CD4-positive, alpha-beta T cell treated with Interleukin-15 for 1 hour (primary cell): ENCODE results near the gene ICAM5.
"Not testable (repeated sequence)": the region's sequence is repeated elsewhere in the genome, so short reads cannot be mapped to it uniquely, and the experiment has no call there.

ENCODE experiments used
- DNase-seq: peaks from one replicate; pipeline ENCODE4 v3.0.0-alpha.2; 2020

ICAM5 gene

GRCh38 chr19:10289836-10290356 is at the start of gene ICAM5:
Gene ICAM5, plus strand, starts transcription at chr19:10289952. Its CDS starts 92 bp downstream, at chr19:10290044.
- DNase-seq: no peak

- DNase-seq: not testable (repeated sequence)
Measured at GRCh38 chr19:10241826-10242449, 47.8 kb upstream of the ICAM5 start.

GRCh38 chr19:10243606-10244005 is 46.1 kb upstream of the ICAM5 start:
- no peak for DNase-seq

GRCh38 chr19:10245189-10245939 is 44.4 kb upstream of the ICAM5 start:
- no peak for DNase-seq

GRCh38 chr19:10246511-10246910 is 43.2 kb upstream of the ICAM5 start:
- no peak for DNase-seq

- peak; percentile 98 for DNase-seq
Measured at GRCh38 chr19:10251792-10252694, 37.7 kb upstream of the ICAM5 start, which contains the start of gene MRPL4. Gene MRPL4, plus strand, starts transcription at chr19:10252214. Its CDS starts 40 bp downstream, at chr19:10252254.

- no peak for DNase-seq
Measured at GRCh38 chr19:10252707-10253106, 37.0 kb upstream of the ICAM5 start.

GRCh38 chr19:10254244-10254643 is 35.5 kb upstream of the ICAM5 start:
- no peak for DNase-seq

GRCh38 chr19:10255358-10255757 is 34.4 kb upstream of the ICAM5 start:
- no peak for DNase-seq

GRCh38 chr19:10256551-10256950 is 33.2 kb upstream of the ICAM5 start:
- DNase-seq: no peak

GRCh38 chr19:10256970-10257615 is 32.7 kb upstream of the ICAM5 start:
- no peak for DNase-seq

- no peak for DNase-seq
Measured at GRCh38 chr19:10258080-10258710, 31.6 kb upstream of the ICAM5 start.

- DNase-seq: peak; percentile 88
Measured at GRCh38 chr19:10259162-10259905, 30.4 kb upstream of the ICAM5 start.

- DNase-seq: no peak
Measured at GRCh38 chr19:10260141-10260584, 29.6 kb upstream of the ICAM5 start.

GRCh38 chr19:10262771-10263170 is 27.0 kb upstream of the ICAM5 start:
- DNase-seq: no peak

GRCh38 chr19:10266706-10267105 is 23.0 kb upstream of the ICAM5 start:
- no peak for DNase-seq

- DNase-seq: no peak
Measured at GRCh38 chr19:10268071-10268470, 21.7 kb upstream of the ICAM5 start.

- DNase-seq: peak; percentile 87
Measured at GRCh38 chr19:10269333-10270179, 20.2 kb upstream of the ICAM5 start.

- DNase-seq: peak; percentile 89
Measured at GRCh38 chr19:10270180-10270615, 19.6 kb upstream of the ICAM5 start.
